ENCODE data around the gene INKA1.
"Not testable (repeated sequence)": the region's sequence is repeated elsewhere in the genome, so short reads cannot be mapped to it uniquely, and the experiment has no call there.

DNA sequence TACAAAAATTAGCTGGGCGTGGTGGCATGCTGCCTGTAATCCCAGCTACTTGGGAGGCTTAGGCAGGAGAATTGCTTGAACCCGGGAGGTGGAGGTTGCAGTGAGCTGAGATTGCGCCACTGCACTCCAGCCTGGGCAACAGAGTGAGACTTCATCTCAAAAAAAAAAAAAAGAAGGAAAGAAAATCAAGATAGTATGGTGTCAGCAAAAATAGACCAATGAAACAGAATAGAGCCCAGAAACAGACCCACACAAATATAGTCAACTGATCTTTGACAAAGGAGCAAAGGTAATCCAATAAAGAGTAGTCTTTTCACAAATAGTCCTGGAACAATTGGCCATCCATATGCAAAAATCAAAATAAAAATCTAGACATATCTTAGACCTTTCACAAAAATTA lies 20.1 kb downstream of the INKA1 start:
- TF ChIP-seq, protein P1, sequence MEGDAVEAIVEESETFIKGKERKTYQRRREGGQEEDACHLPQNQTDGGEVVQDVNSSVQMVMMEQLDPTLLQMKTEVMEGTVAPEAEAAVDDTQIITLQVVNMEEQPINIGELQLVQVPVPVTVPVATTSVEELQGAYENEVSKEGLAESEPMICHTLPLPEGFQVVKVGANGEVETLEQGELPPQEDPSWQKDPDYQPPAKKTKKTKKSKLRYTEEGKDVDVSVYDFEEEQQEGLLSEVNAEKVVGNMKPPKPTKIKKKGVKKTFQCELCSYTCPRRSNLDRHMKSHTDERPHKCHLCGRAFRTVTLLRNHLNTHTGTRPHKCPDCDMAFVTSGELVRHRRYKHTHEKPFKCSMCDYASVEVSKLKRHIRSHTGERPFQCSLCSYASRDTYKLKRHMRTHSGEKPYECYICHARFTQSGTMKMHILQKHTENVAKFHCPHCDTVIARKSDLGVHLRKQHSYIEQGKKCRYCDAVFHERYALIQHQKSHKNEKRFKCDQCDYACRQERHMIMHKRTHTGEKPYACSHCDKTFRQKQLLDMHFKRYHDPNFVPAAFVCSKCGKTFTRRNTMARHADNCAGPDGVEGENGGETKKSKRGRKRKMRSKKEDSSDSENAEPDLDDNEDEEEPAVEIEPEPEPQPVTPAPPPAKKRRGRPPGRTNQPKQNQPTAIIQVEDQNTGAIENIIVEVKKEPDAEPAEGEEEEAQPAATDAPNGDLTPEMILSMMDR (conservative IDR thresholded peaks at IDR 0.05; ENCODE audit: low read length), result not testable (repeated sequence)
- TF ChIP-seq EZH2phosphoT487 (IDR thresholded peaks at IDR 0.05; ENCODE audit: borderline replicate concordance, low read depth, low read length), result not testable (repeated sequence)
